Measurements from ENCODE around the gene PRRX2. TPM values are rescaled to one million over a fixed set of nuclear protein-coding genes. Genes with fewer than 3 reads are reported as not detected.
A peak's percentile ranks its signal among the peaks of the same experiment; 100 is the strongest.
"Not testable (repeated sequence)": the region's sequence is repeated elsewhere in the genome, so short reads cannot be mapped to it uniquely, and the experiment has no call there.

PRRX2 gene
- total RNA-seq, 1 donor from 2014 or later, result 0.20 TPM

- DNase-seq (ENCODE audit: low read depth in 2 of 2), result no peak
These were observed 11.5 kb upstream of the PRRX2 start for GRCh38 chr9:129653823-129654553.

DNA sequence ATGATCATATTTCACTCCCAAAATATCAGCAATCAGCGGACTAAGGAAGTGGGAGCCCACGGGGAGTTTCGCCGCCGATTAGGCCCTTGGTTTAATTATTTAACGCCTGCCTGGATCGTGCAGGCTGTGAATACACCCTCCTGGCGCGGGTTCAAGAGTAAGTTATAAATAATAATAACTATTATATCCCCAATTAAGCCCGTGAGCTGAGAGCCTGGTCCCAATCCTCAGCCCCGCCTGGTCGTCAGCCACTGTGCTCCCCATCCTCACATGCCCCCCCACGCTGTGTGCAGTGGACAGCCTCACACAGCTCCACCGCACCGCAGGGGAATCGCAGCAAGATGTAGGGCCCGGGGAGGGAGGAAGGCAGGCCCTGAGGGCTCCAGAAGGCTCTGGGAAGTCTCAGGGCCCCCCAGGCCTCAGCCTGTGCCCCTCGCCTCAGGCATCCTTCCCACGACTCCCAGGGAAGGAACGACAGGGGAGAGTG, 10.8 kb upstream of the PRRX2 start:
- no peak for DNase-seq (ENCODE audit: low read depth in 2 of 2)

GRCh38 chr9:129655154-129655553, 10.3 kb upstream of the PRRX2 start:
- DNase-seq (ENCODE audit: low read depth in 2 of 2), result no peak

- DNase-seq (ENCODE audit: low read depth in 2 of 2), result no peak
These were observed 9.8 kb upstream of the PRRX2 start for GRCh38 chr9:129655696-129656095.

GRCh38 chr9:129656795-129657390, 8.6 kb upstream of the PRRX2 start:
- DNase-seq (ENCODE audit: low read depth in 2 of 2), result peak; percentile 15 to 53

DNA sequence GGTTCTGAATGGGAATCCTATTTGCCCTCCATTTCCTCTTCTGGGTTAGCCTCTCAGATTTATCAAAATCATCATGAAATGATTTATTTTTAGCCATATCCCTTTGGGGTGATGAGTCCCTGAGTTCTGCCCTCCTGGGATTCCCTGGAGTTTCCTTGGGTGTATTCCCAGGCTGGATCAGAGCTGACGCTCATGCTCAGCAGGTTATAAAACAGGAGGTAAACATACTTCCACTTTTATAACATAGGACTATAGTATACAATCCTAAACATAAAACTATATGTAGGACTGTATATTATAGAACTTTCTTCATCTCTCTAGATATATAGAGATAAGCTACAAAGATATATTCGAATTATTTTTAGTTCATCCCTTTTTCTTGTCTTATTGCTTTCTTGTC, 4.4 kb upstream of the PRRX2 start:
- no peak for DNase-seq (ENCODE audit: low read depth in 2 of 2)

GRCh38 chr9:129662239-129662638, 3.2 kb upstream of the PRRX2 start:
- DNase-seq (ENCODE audit: low read depth in 2 of 2), result not testable (repeated sequence)

DNA sequence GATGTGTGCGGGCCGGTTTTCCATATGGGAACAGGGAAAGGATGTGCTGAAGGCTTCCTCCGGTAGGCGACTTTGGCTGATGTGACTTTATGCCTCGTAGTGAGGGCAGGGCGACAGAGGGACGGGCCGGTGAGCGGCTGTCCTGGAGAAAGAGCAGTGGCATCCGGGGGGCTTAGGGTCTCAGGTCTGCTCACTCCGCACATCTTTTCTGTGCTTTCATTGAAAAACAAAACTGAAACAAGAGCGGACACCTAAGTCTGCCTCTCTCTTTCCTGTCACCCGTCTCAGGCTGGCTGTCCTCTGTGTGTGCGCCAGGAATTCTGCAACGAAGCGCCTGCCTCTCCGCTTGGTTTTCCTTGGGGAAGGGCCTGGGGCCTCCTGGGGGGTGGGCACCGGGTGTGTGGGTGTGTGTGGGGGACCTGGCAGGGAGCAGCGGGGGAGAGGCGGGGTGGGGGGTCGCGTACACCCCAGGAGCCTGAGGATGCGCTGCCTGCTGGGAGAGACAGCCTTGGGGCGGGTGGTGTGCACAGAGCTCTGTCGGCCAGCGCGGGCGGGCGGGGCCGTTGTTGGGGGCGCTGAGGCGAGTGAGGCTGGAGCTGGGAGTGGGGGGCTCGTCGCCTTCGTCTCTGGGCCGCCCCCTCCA, 580 bp upstream of the PRRX2 start:
- no peak for DNase-seq (ENCODE audit: low read depth in 2 of 2)

DNA sequence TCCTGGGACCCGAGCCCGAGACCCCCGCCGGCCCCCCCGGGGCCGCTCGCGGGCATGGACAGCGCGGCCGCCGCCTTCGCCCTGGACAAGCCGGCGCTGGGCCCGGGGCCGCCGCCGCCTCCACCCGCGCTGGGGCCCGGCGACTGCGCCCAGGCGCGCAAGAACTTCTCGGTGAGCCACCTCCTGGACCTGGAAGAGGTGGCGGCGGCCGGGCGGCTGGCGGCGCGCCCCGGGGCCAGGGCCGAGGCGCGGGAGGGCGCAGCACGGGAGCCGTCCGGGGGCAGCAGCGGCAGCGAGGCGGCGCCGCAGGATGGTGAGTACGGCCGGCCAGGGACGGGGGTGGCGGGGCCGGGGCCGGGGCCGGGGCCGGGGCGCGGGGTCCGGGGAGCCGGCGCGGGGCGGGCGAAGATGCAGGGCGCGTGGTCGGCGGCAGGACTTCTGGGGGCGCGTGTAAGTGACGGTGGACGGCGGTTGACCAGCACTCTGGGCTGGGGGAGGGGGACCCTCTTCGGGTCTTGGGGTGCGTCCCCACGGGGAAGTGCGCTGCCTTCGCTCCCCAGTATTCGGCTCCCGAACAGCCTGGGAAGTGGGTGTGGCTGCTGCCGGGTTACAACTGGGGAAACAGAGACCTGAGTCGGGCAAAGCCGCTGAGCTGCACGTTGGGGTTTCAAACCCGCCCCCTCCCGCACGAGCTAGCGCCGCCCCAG, 520 bp downstream of the PRRX2 start:
- DNase-seq (ENCODE audit: low read depth in 2 of 2), result no peak

- DNase-seq (ENCODE audit: low read depth in 2 of 2), result no peak
These were observed 1.1 kb downstream of the PRRX2 start for GRCh38 chr9:129666575-129666974.

DNA sequence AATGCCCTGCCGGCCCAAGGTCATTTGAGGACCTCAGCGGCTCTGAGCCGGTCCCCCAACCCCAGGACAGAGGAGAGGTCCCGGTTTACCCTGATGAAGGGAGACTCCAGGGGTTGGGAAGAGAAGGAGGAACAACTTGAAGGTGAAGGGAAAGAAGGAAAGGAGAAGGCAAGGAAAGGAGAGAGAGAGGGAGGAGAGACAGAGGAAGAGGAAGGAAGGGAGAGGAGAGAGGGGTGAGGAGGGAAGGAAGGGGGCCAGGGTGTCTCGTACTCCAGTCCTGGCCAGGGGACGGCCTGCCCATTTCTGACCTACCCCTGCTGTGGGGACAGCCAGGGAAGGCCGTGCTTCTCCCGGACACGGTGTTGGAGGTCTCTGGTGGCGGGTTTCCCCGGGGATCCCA, 1.9 kb downstream of the PRRX2 start:
- no peak for DNase-seq (ENCODE audit: low read depth in 2 of 2)

- no peak for DNase-seq (ENCODE audit: low read depth in 2 of 2)
These were observed 2.4 kb downstream of the PRRX2 start for GRCh38 chr9:129667850-129668249.

- peak in 1 of 2 donors; percentile 14 for DNase-seq (ENCODE audit: low read depth in 2 of 2)
These were observed 3.8 kb downstream of the PRRX2 start for GRCh38 chr9:129669141-129669718.

DNA sequence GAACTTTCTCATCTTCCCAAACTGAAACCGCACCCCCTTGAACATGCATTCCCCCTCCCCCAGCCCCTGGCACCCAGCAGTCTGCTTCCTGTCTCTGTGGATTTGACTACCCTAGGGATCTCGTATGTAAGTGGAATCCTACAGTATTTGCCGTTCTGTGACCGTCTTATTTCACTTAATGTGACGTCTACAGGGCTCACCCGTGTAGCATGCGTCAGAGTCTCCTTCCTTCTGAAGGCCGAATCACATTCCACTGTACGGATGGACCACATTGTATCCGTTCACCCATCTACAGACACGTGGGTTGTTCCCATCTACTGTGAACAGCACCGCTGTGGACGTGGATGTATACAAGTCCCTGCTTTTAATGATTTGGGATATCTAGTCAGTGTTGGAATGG, 4.5 kb downstream of the PRRX2 start:
- DNase-seq (ENCODE audit: low read depth in 2 of 2), result no peak

- DNase-seq (ENCODE audit: low read depth in 2 of 2), result no peak
These were observed 5.6 kb downstream of the PRRX2 start for GRCh38 chr9:129671065-129671464.

DNA sequence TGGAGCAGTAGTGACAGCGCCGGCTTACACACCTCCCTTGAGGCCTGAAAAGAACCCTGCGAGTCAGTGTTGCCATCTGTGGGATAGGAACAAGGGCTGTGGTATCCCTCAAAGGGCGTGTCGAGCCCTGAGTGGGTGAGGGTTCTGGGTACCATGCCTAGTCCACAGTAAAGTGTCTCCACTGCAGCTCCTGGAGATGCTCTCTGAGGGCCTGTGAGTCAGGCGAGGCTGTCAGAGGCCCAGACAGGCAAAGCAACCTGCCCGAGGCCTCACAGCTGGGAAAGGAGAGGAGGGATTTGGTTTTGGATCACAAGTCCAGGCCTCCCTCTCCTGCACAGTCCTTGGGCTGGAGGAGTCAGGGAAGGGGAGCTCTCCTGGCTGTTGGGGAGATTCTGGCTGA, 6.1 kb downstream of the PRRX2 start:
- DNase-seq (ENCODE audit: low read depth in 2 of 2), result no peak

DNA sequence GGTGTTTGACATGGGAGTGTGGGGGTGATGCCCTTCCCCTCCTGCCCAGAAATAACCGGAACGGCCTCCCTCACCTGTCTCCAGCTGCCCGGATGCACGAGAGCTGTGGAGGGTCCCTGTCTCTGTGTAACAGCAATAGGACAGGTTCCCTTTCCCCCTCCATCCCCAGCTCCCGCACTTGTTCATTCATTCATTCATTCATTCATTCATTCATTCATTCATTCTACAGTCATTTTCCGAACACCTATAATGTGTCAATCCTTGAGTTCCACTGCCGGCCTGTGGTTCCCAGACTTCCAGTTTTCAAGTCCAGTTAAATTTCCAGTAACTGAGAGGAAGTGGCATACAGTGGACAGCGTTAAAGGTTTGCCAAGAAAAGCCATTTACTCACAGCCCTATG, 7.3 kb downstream of the PRRX2 start:
- no peak for DNase-seq (ENCODE audit: low read depth in 2 of 2)

- DNase-seq (ENCODE audit: low read depth in 2 of 2), result no peak
These were observed 8.2 kb downstream of the PRRX2 start for GRCh38 chr9:129673602-129674001.

- no peak for DNase-seq (ENCODE audit: low read depth in 2 of 2)
These were observed 8.8 kb downstream of the PRRX2 start for GRCh38 chr9:129674229-129674628.

GRCh38 chr9:129675620-129676019, 10.2 kb downstream of the PRRX2 start:
- no peak for DNase-seq (ENCODE audit: low read depth in 2 of 2)

GRCh38 chr9:129676287-129676686, 10.8 kb downstream of the PRRX2 start:
- DNase-seq (ENCODE audit: low read depth in 2 of 2), result no peak

- no peak for DNase-seq (ENCODE audit: low read depth in 2 of 2)
These were observed 11.5 kb downstream of the PRRX2 start for GRCh38 chr9:129676975-129677374.
